ENCODE data around the gene NAP1L3.

Gene NAP1L3

GRCh38 chrX:93673056-93673868 is at the start of gene NAP1L3:
Gene NAP1L3 (minus strand): TSS chrX:93673578. CDS start chrX:93673304, 274 bp downstream.
- H3K36me3 ChIP-seq (ENCODE audit: control insufficient read depth in 1 of 2, insufficient read depth in 2 of 2, low read length in 2 of 2): no peaks in the 10 kb centered on the region
- H3K9me3 ChIP-seq (ENCODE audit: control insufficient read depth in 1 of 2, low read length in 2 of 2): no peaks in the 10 kb centered on the region
- no peaks in the 10 kb centered on the region for H3K27me3 ChIP-seq (ENCODE audit: control insufficient read depth in 1 of 2, insufficient read depth in 2 of 2, low read length in 2 of 2)
- H3K4me1 ChIP-seq (ENCODE audit: control insufficient read depth in 1 of 2, insufficient read depth in 2 of 2, low read length in 2 of 2): no peaks in the 10 kb centered on the region
- no peak within 1 kb of the TSS for H3K27ac ChIP-seq (ENCODE audit: low read depth, low read length)
- H3K9ac ChIP-seq (ENCODE audit: low read depth in 1 of 2, low read length in 2 of 2): no peak within 1 kb of the TSS
- peak within 1 kb of the TSS; percentile 60 to 62 for H3K4me3 ChIP-seq (ENCODE audit: low read depth in 1 of 2, low read length in 2 of 2)

GRCh38 chrX:93711076-93711475 is 37.7 kb upstream of the NAP1L3 start:
- Histone ChIP-seq H3K27me3 (ENCODE audit: control insufficient read depth in 1 of 2, insufficient read depth in 2 of 2, low read length in 2 of 2) (no peaks in the 10 kb centered on the region), H3K36me3 (ENCODE audit: control insufficient read depth in 1 of 2, insufficient read depth in 2 of 2, low read length in 2 of 2) (no peaks in the 10 kb centered on the region), H3K9me3 (ENCODE audit: control insufficient read depth in 1 of 2, low read length in 2 of 2) (no peaks in the 10 kb centered on the region), H3K27ac (ENCODE audit: low read depth, low read length) (no peak overlapping the region), H3K4me3 (ENCODE audit: low read depth in 1 of 2, low read length in 2 of 2) (no peak overlapping the region), H3K9ac (ENCODE audit: low read depth in 1 of 2, low read length in 2 of 2) (no peak overlapping the region), H3K4me1 (ENCODE audit: control insufficient read depth in 1 of 2, insufficient read depth in 2 of 2, low read length in 2 of 2) (no peaks in the 10 kb centered on the region)

GRCh38 chrX:93703701-93704100 is 30.3 kb upstream of the NAP1L3 start:
- Histone ChIP-seq H3K4me3 (ENCODE audit: low read depth in 1 of 2, low read length in 2 of 2) (no peak overlapping the region), H3K9ac (ENCODE audit: low read depth in 1 of 2, low read length in 2 of 2) (no peak overlapping the region), H3K36me3 (ENCODE audit: control insufficient read depth in 1 of 2, insufficient read depth in 2 of 2, low read length in 2 of 2) (no peaks in the 10 kb centered on the region), H3K4me1 (ENCODE audit: control insufficient read depth in 1 of 2, insufficient read depth in 2 of 2, low read length in 2 of 2) (no peaks in the 10 kb centered on the region), H3K27me3 (ENCODE audit: control insufficient read depth in 1 of 2, insufficient read depth in 2 of 2, low read length in 2 of 2) (no peaks in the 10 kb centered on the region), H3K9me3 (ENCODE audit: control insufficient read depth in 1 of 2, low read length in 2 of 2) (no peaks in the 10 kb centered on the region), H3K27ac (ENCODE audit: low read depth, low read length) (no peak overlapping the region)

GRCh38 chrX:93695981-93696380 is 22.6 kb upstream of the NAP1L3 start:
- Histone ChIP-seq H3K9me3 (ENCODE audit: control insufficient read depth in 1 of 2, low read length in 2 of 2) (no peaks in the 10 kb centered on the region), H3K9ac (ENCODE audit: low read depth in 1 of 2, low read length in 2 of 2) (no peak overlapping the region), H3K36me3 (ENCODE audit: control insufficient read depth in 1 of 2, insufficient read depth in 2 of 2, low read length in 2 of 2) (no peaks in the 10 kb centered on the region), H3K4me1 (ENCODE audit: control insufficient read depth in 1 of 2, insufficient read depth in 2 of 2, low read length in 2 of 2) (no peaks in the 10 kb centered on the region), H3K27ac (ENCODE audit: low read depth, low read length) (no peak overlapping the region), H3K4me3 (ENCODE audit: low read depth in 1 of 2, low read length in 2 of 2) (no peak overlapping the region), H3K27me3 (ENCODE audit: control insufficient read depth in 1 of 2, insufficient read depth in 2 of 2, low read length in 2 of 2) (no peaks in the 10 kb centered on the region)

GRCh38 chrX:93673869-93674271 is 492 bp upstream of the NAP1L3 start, which contains the start of gene FAM133A:
Gene FAM133A (plus strand): TSS chrX:93674206. CDS start chrX:93709420, 35,214 bp downstream.
- Histone ChIP-seq H3K27me3 (ENCODE audit: control insufficient read depth in 1 of 2, insufficient read depth in 2 of 2, low read length in 2 of 2) (no peaks in the 10 kb centered on the region), H3K4me3 (ENCODE audit: low read depth in 1 of 2, low read length in 2 of 2) (peak within 1 kb of the TSS; percentile 60 to 62), H3K27ac (ENCODE audit: low read depth, low read length) (no peak within 1 kb of the TSS), H3K9ac (ENCODE audit: low read depth in 1 of 2, low read length in 2 of 2) (no peak within 1 kb of the TSS), H3K36me3 (ENCODE audit: control insufficient read depth in 1 of 2, insufficient read depth in 2 of 2, low read length in 2 of 2) (no peaks in the 10 kb centered on the region), H3K9me3 (ENCODE audit: control insufficient read depth in 1 of 2, low read length in 2 of 2) (no peaks in the 10 kb centered on the region), H3K4me1 (ENCODE audit: control insufficient read depth in 1 of 2, insufficient read depth in 2 of 2, low read length in 2 of 2) (no peaks in the 10 kb centered on the region)

GRCh38 chrX:93660575-93660974 is 12.8 kb downstream of the NAP1L3 start:
- Histone ChIP-seq H3K36me3 (ENCODE audit: control insufficient read depth in 1 of 2, insufficient read depth in 2 of 2, low read length in 2 of 2) (no peaks in the 10 kb centered on the region), H3K9me3 (ENCODE audit: control insufficient read depth in 1 of 2, low read length in 2 of 2) (no peaks in the 10 kb centered on the region), H3K27me3 (ENCODE audit: control insufficient read depth in 1 of 2, insufficient read depth in 2 of 2, low read length in 2 of 2) (no peaks in the 10 kb centered on the region), H3K9ac (ENCODE audit: low read depth in 1 of 2, low read length in 2 of 2) (no peak overlapping the region), H3K27ac (ENCODE audit: low read depth, low read length) (no peak overlapping the region), H3K4me3 (ENCODE audit: low read depth in 1 of 2, low read length in 2 of 2) (no peak overlapping the region), H3K4me1 (ENCODE audit: control insufficient read depth in 1 of 2, insufficient read depth in 2 of 2, low read length in 2 of 2) (no peaks in the 10 kb centered on the region)

- Histone ChIP-seq H3K27me3 (ENCODE audit: control insufficient read depth in 1 of 2, insufficient read depth in 2 of 2, low read length in 2 of 2) (no peaks in the 10 kb centered on the region), H3K9me3 (ENCODE audit: control insufficient read depth in 1 of 2, low read length in 2 of 2) (no peaks in the 10 kb centered on the region), H3K9ac (ENCODE audit: low read depth in 1 of 2, low read length in 2 of 2) (no peak overlapping the region), H3K36me3 (ENCODE audit: control insufficient read depth in 1 of 2, insufficient read depth in 2 of 2, low read length in 2 of 2) (no peaks in the 10 kb centered on the region), H3K27ac (ENCODE audit: low read depth, low read length) (no peak overlapping the region), H3K4me1 (ENCODE audit: control insufficient read depth in 1 of 2, insufficient read depth in 2 of 2, low read length in 2 of 2) (no peaks in the 10 kb centered on the region), H3K4me3 (ENCODE audit: low read depth in 1 of 2, low read length in 2 of 2) (no peak overlapping the region)
Observed at GRCh38 chrX:93649381-93649780, 24.0 kb downstream of the NAP1L3 start.

GRCh38 chrX:93637591-93637990 is 35.8 kb downstream of the NAP1L3 start:
- H3K4me3 ChIP-seq (ENCODE audit: low read depth in 1 of 2, low read length in 2 of 2): no peak overlapping the region
- no peaks in the 10 kb centered on the region for H3K36me3 ChIP-seq (ENCODE audit: control insufficient read depth in 1 of 2, insufficient read depth in 2 of 2, low read length in 2 of 2)
- no peaks in the 10 kb centered on the region for H3K9me3 ChIP-seq (ENCODE audit: control insufficient read depth in 1 of 2, low read length in 2 of 2)
- H3K27me3 ChIP-seq (ENCODE audit: control insufficient read depth in 1 of 2, insufficient read depth in 2 of 2, low read length in 2 of 2): no peaks in the 10 kb centered on the region
- H3K27ac ChIP-seq (ENCODE audit: low read depth, low read length): no peak overlapping the region
- no peaks in the 10 kb centered on the region for H3K4me1 ChIP-seq (ENCODE audit: control insufficient read depth in 1 of 2, insufficient read depth in 2 of 2, low read length in 2 of 2)
- H3K9ac ChIP-seq (ENCODE audit: low read depth in 1 of 2, low read length in 2 of 2): no peak overlapping the region
